SK-N-DZ (cell line): Measurements from ENCODE around the gene PCBD2.
"Not testable (repeated sequence)": the region's sequence is repeated elsewhere in the genome, so short reads cannot be mapped to it uniquely, and the experiment has no call there.

Experiments
- DNase-seq: peaks from one replicate; pipeline ENCODE4 v3.0.0-alpha.2; 2015; ENCODE audit warnings: low spot score

Gene PCBD2

GRCh38 chr5:134905246-134905996 is 490 bp downstream of the PCBD2 start:
- peak; percentile 78 for DNase-seq

DNA sequence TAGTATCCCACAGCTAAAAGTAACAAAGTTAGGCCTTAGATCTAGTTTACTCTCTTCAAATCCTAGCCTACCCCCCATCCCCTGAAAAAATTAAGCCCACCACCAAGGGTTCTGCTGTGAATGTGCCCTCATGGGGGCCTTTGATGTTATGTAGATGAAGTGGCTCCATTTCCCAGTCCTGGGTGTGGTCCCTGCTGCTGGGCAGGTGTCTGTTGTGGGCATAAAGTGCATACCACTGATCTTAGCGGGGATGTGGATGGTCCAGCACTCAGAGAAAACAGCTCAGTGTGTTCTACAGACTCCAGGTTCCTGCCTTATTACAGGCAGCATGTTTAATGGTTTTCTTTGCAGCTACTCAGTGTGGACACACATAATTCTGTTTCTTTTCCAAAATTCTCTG is 1.9 kb downstream of the PCBD2 start:
- no peak for DNase-seq

DNA sequence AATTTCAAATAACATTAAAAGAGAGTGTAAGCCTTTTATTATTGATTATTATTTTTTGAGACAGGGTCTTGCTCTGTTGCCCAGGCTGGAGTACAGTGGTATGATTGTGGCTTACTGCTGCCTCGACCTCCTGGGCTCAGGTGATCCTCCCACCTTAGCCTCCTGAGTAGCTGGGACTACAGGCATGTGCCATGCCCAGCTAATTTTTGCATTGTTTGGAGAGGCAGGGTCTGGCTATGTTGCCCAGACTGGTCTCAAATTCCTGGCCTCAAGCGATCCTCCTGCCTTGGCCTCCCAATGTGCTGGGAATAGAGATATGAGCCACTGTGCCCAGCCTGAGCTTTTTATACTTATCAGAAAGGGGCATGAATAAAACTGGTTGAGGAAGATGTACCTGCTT is 5.8 kb downstream of the PCBD2 start:
- not testable (repeated sequence) for DNase-seq

GRCh38 chr5:134911285-134912206 is 6.6 kb downstream of the PCBD2 start:
- no peak for DNase-seq

GRCh38 chr5:134913254-134913653 is 8.3 kb downstream of the PCBD2 start:
- no peak for DNase-seq

DNA sequence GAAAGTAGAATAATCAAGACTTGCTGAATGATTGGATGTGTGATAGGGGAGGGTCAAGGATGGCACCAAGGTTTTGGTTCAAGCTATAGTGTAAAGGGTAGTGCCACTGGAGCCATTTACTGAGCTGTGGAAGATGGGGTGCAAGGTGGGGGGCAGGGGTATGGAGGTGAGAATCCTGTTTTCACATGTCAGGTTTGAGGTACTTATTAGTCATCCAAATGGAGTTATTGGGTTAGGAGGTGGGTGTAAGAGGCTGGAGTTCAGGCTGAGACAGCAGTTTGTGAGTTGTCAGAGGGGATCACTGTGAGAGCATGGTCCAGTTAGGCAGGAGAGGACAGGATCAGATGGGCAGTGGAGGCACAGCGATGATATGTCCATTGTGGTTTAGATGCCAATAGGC is 8.9 kb downstream of the PCBD2 start:
- no peak for DNase-seq

DNA sequence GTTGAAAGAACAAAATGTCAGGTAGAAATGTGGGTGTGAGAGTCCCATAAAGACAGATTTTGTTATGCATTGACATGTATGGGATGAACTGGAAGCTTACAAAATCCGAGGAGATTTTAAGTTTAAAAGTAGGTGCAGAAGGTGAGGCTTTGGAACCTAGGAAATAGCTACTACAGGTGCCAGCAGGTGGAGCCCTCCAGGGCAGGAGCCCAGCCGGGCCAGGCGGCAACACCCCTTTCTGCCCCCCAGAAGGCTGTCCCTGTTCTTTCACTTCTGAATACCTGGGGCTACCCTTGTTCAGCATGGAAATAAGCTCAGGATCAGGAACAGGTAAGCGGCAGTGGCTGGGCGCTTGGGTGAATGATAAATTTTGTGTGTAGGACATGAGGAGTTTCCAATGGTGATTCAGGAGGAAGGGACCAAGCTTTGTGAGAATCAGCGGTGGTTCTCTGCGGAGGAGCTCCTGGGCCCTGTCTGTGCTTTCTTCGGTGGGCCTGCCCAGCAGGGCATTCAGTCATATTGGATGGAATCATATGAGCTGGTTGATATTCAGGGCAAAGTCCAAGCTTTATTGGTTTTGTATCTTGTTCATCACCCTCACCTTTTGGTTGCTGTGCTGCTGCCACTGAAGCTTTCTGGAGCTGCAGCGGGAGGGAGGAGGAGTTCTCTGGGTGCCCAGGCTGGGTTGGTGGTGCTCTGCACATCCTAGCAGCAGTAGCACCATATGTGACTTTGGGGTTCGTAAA is 12.3 kb downstream of the PCBD2 start:
- no peak for DNase-seq

GRCh38 chr5:134918861-134919260 is 13.9 kb downstream of the PCBD2 start:
- DNase-seq: no peak

DNA sequence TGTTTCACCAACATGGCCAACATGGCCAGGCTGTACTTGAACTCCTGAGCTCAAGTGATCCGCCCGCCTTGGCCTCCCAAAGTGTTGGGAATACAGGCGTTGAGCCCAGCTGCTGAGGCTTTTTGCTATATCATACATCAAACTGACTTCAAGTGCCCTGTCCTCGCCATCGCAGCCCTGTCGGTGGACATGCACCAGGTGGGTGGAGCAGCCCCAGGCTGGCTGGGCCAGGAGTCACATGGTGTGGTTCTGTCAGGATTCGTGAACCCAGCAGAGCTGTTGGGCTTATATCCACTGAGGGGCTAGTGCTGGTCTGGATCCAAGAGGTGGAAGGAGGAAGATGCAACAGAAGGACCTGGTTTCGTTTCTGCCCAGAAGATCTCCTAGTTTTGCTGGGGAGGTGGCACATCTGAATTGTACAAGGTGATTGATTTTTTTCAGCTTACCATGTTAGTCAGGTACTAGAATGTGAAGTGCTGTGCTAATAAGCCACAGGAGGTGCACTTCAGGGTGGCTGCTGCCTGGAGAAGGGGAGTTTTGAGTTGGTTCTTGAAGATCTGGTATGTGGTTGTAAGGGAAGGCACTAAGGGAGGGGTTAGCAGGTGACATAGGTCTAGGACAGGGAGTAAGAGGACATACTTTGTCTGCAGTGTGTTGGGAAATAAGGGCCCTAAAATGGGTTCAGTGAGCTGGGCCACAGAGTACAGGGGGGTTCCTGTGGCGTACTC is 16.1 kb downstream of the PCBD2 start:
- DNase-seq: no peak

- DNase-seq: no peak
Measured at GRCh38 chr5:134932508-134932907, 27.6 kb downstream of the PCBD2 start.

GRCh38 chr5:134934202-134934601 is 29.3 kb downstream of the PCBD2 start:
- no peak for DNase-seq

DNA sequence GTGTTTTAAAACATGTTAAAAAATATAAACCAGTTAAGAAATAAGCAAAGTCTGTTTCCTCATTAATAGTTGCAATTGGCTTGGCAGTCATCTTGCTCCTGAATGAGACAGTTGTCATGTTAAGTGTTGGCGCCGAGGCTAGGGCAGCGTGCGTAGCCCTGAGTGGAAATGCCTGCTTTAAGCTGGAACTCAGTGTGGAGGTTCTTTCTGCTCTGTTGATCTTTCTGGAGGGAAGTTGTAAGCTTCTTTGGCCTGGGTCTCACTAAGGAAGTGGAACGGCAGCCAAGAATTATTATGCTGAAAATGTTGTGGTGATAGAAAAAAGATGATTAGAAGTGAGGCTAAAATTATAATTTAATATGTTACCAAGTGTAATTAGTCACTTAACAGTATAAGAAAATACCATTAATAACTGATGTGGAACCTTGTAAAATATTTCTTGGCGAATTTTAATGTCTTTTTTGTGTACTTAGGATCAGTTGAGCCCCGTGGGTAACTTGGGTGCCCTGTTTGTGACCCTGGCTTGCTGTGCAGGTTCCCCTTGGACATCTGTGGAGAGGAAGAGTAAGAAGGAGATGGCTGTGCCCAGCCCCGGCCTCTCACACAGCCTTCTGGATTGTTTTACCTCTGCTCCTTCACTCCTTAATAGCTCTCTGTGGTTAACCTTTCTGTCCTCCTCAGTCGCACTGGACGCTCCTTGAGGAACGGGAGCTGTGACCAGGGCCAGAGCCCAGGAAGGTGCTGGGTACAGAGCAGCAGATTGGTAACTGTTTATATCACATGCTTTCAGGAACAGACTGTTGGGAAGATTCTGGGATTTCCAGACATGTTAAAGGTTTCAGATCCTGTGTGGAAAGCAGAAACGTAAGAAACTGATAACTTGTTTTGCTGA is 31.0 kb downstream of the PCBD2 start:
- no peak for DNase-seq

GRCh38 chr5:134937526-134937925 is 32.6 kb downstream of the PCBD2 start:
- DNase-seq: peak; percentile 92

DNA sequence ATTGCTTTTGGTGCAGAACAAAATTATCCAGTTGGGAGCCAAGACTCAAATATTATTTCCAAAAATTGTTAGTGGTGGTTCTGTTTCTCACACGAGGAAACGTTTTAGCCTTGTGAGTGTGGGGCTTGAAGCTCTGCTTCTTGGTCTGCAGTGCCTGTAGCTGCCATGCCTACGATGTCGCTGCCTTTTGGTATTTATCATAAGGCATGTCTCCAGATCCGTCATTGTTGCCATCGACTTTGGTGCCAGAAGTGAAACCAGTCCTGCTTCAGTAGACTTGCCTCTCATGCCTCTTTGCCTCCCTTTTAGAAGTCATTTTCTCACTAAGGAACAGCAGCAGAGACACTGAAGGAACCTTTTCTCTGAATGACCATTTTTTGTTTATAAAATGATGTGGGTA is 33.1 kb downstream of the PCBD2 start:
- peak; percentile 84 for DNase-seq

DNA sequence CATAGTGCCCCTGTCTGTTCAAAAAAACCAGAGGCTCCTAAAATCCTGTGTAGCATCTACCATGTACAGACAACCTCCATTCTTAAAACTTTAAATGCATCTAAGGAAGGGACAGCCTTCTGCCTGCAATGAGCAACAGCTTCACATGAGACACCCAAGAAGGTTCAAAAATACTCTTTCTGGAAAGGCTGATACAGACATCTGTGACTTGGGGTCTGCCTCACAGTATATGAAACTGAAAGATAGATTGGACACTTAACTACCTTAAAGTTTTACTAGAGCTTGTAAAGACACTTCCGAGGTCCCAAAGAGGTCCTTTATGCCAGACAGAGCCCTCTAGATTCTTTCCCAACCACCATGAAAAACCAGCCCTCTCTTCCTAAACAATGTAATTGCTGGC is 34.6 kb downstream of the PCBD2 start:
- no peak for DNase-seq

- DNase-seq: no peak
Measured at GRCh38 chr5:134943547-134943946, 38.6 kb downstream of the PCBD2 start.

GRCh38 chr5:134944630-134945029 is 39.7 kb downstream of the PCBD2 start:
- DNase-seq: peak; percentile 41

- DNase-seq: peak; percentile 15
Measured at GRCh38 chr5:134945041-134945440, 40.1 kb downstream of the PCBD2 start.

DNA sequence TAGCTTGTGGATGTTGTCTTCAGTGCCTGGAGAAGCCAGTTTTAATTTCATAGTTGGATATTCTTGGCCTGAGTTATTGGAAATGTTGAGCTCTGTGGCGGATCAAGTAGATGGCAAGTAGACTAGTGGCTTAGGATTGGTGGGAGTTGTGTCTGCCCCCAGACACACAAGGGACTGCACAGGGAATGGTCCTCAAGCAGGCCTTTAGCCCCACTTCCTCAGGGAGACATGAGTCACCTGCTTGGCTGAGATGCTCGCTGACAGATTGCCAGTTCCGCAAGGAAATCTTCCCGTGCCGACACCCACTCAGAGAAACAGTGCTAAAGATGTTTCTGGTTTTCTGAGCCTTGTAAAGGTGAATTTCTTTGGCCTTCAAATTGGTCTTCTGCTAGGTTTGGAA is 44.0 kb downstream of the PCBD2 start:
- no peak for DNase-seq

- no peak for DNase-seq
Measured at GRCh38 chr5:134949316-134949715, 44.4 kb downstream of the PCBD2 start.
